NAMALWA (cell line): Measurements from ENCODE around the gene ATP11C.

Source experiments
- DNase-seq: peaks from one replicate; pipeline ENCODE4 v3.0.0-alpha.2; 2015; ENCODE audit warnings: low spot score

ATP11C gene

GRCh38 chrX:139804482-139804881 lies 128.4 kb downstream of the ATP11C start:
- no peak for DNase-seq

- DNase-seq, result no peak
Observed at GRCh38 chrX:139803224-139803623, 129.6 kb downstream of the ATP11C start.

GRCh38 chrX:139802048-139802447 lies 130.8 kb downstream of the ATP11C start:
- DNase-seq, result no peak

- DNase-seq, result no peak
Observed at GRCh38 chrX:139801397-139801813, 131.4 kb downstream of the ATP11C start.

- DNase-seq, result no peak
Observed at GRCh38 chrX:139798701-139799100, 134.2 kb downstream of the ATP11C start.

GRCh38 chrX:139795196-139795595 lies 137.7 kb downstream of the ATP11C start:
- DNase-seq, result peak; percentile 9

GRCh38 chrX:139787601-139788000 lies 145.3 kb downstream of the ATP11C start:
- no peak for DNase-seq

- DNase-seq, result peak; percentile 1
Observed at GRCh38 chrX:139784807-139785206, 148.0 kb downstream of the ATP11C start.

GRCh38 chrX:139783959-139784358 lies 148.9 kb downstream of the ATP11C start:
- no peak for DNase-seq

- DNase-seq, result no peak
Observed at GRCh38 chrX:139783030-139783429, 149.8 kb downstream of the ATP11C start.

- no peak for DNase-seq
Observed at GRCh38 chrX:139776599-139776998, 156.3 kb downstream of the ATP11C start.

GRCh38 chrX:139770366-139770765 lies 162.5 kb downstream of the ATP11C start:
- no peak for DNase-seq

GRCh38 chrX:139766545-139766983 lies 166.3 kb downstream of the ATP11C start:
- no peak for DNase-seq

- DNase-seq, result no peak
Observed at GRCh38 chrX:139762400-139763183, 170.3 kb downstream of the ATP11C start.

- DNase-seq, result peak; percentile 31
Observed at GRCh38 chrX:139759637-139760036, 173.2 kb downstream of the ATP11C start.

- DNase-seq, result no peak
Observed at GRCh38 chrX:139758809-139759208, 174.0 kb downstream of the ATP11C start.

GRCh38 chrX:139758250-139758649 lies 174.6 kb downstream of the ATP11C start:
- no peak for DNase-seq

GRCh38 chrX:139751053-139751452 lies 181.8 kb downstream of the ATP11C start:
- DNase-seq, result no peak

GRCh38 chrX:139750390-139750789 lies 182.5 kb downstream of the ATP11C start:
- DNase-seq, result no peak

- DNase-seq, result no peak
Observed at GRCh38 chrX:139739138-139739537, 193.7 kb downstream of the ATP11C start.

- DNase-seq, result no peak
Observed at GRCh38 chrX:139738581-139738980, 194.3 kb downstream of the ATP11C start.

- no peak for DNase-seq
Observed at GRCh38 chrX:139736151-139736550, 196.7 kb downstream of the ATP11C start.

GRCh38 chrX:139734996-139735395 lies 197.9 kb downstream of the ATP11C start:
- no peak for DNase-seq

- DNase-seq, result no peak
Observed at GRCh38 chrX:139725720-139726119, 207.1 kb downstream of the ATP11C start.
